Body of pancreas (tissue), 4 donors: ENCODE data around the gene ING4.

Experiments used
- POLR2A ChIP-seq, 3 donors: fragments of 450-650 bp; IDR thresholded peaks; one replicate each; pipeline ENCODE4 v1.6.1; 2016; ENCODE audit warnings: antibody characterized with exemption in 3 of 3, mild to moderate bottlenecking in 2 of 3
- TF ChIP-seq, protein P1 (sequence below), 7 experiments: fragments of 450-650 bp in 4 of 7; fragments of 200-600 bp in 3 of 7; sonication (generic) in 3 of 7; IDR thresholded peaks; one replicate each; pipeline ENCODE4 v1.5.1; 2016 to 2019; ENCODE audit warnings: antibody characterized with exemption in 7 of 7

DNA sequence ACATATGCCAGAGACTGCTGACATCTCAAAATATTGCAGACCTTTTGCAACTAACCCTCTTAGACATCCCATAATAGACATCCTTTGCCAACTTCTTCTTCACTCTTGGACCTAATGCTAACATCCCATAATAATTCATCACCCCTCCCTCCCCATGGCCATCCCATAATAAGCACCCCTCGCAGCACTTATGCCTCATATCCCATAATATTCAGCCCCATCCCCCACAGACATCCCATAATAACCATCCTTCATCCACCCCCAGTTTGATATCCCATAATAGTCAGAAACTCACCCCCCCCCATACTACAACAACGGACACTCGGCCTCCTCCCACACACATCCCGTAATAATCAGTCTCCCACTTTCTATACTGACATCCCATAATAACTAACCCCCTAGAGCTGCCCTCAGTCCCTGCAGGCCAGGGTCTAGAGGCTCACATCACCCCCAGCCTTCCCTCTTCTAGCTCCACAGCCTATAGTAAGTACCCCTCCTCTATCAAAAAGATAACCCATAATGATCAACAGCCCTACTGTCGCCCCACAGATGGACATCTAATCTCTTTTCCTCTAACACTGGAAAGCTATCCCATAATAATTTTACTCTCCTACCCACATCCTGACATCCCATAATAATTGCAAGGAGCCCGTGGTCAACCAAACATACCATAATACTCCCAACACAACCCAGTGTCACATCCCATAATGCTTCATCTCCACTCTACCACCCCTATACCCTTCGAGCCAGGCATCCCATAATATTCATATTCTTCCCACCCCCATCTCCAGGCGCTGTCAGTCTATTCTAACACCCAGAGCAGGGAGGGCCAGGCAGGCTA lies 54.9 kb downstream of the ING4 start:
- TF ChIP-seq, protein P1, sequence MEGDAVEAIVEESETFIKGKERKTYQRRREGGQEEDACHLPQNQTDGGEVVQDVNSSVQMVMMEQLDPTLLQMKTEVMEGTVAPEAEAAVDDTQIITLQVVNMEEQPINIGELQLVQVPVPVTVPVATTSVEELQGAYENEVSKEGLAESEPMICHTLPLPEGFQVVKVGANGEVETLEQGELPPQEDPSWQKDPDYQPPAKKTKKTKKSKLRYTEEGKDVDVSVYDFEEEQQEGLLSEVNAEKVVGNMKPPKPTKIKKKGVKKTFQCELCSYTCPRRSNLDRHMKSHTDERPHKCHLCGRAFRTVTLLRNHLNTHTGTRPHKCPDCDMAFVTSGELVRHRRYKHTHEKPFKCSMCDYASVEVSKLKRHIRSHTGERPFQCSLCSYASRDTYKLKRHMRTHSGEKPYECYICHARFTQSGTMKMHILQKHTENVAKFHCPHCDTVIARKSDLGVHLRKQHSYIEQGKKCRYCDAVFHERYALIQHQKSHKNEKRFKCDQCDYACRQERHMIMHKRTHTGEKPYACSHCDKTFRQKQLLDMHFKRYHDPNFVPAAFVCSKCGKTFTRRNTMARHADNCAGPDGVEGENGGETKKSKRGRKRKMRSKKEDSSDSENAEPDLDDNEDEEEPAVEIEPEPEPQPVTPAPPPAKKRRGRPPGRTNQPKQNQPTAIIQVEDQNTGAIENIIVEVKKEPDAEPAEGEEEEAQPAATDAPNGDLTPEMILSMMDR (IDR thresholded peaks at IDR 0.05), result peak in 2 of 7 experiments; percentile 10 to 20
- TF ChIP-seq POLR2A (IDR thresholded peaks at IDR 0.05), result no peak
